GM12872 (cell line): ENCODE measurements around the gene ZNHIT1.

ENCODE experiments used
- CTCF ChIP-seq: IDR thresholded peaks from 3 replicates; pipeline ENCODE4 v1.5.1; 2011; ENCODE audit warnings: low read depth, mild to moderate bottlenecking, low read length, moderate library complexity; ENCODE audit not compliant: insufficient read depth

ZNHIT1 gene

GRCh38 chr7:101251871-101252659, 34.1 kb downstream of the ZNHIT1 start:
- no peak for TF ChIP-seq CTCF

GRCh38 chr7:101255796-101256195, 37.8 kb downstream of the ZNHIT1 start:
- TF ChIP-seq CTCF = no peak

GRCh38 chr7:101258243-101258731, 40.3 kb downstream of the ZNHIT1 start:
- no peak for TF ChIP-seq CTCF

- no peak for TF ChIP-seq CTCF
Observed at GRCh38 chr7:101265622-101266516, 47.9 kb downstream of the ZNHIT1 start.

- TF ChIP-seq CTCF = no peak
Observed at GRCh38 chr7:101269664-101270063, 51.7 kb downstream of the ZNHIT1 start.

- no peak for TF ChIP-seq CTCF
Observed at GRCh38 chr7:101271021-101271420, 53.1 kb downstream of the ZNHIT1 start.

- no peak for TF ChIP-seq CTCF
Observed at GRCh38 chr7:101273206-101273605, 55.2 kb downstream of the ZNHIT1 start.
